ENCODE measurements around the gene FXYD6.
"Not testable (repeated sequence)": the region's sequence is repeated elsewhere in the genome, so short reads cannot be mapped to it uniquely, and the experiment has no call there.

The FXYD6 gene

GRCh38 chr11:117868088-117868487, 8.4 kb downstream of the FXYD6 start:
- Histone ChIP-seq H3K9me3 (ENCODE audit: control insufficient read depth, insufficient read depth, low read depth, low read length) (no peaks in the 10 kb centered on the region), H3K4me1 (ENCODE audit: control insufficient read depth, insufficient read depth, low read length) (peaks cover 31% of the 10 kb centered on the region), H3K9ac (ENCODE audit: low read length) (no peak overlapping the region), H3K36me3 (ENCODE audit: control insufficient read depth, insufficient read depth, low read length) (no peaks in the 10 kb centered on the region), H3K4me3 (ENCODE audit: low read depth, low read length) (no peak overlapping the region), H3K27me3 (ENCODE audit: control insufficient read depth, insufficient read depth, low read length) (peaks cover 55% of the 10 kb centered on the region), H3K27ac (ENCODE audit: low read depth, low read length) (no peak overlapping the region)

- Histone ChIP-seq H3K4me3 (ENCODE audit: low read depth, low read length) (no peak overlapping the region), H3K9ac (ENCODE audit: low read length) (no peak overlapping the region), H3K36me3 (ENCODE audit: control insufficient read depth, insufficient read depth, low read length) (no peaks in the 10 kb centered on the region), H3K27me3 (ENCODE audit: control insufficient read depth, insufficient read depth, low read length) (peaks cover 39% of the 10 kb centered on the region; the same call in 1 of the 2 replicates), H3K9me3 (ENCODE audit: control insufficient read depth, insufficient read depth, low read depth, low read length) (no peaks in the 10 kb centered on the region), H3K27ac (ENCODE audit: low read depth, low read length) (no peak overlapping the region), H3K4me1 (ENCODE audit: control insufficient read depth, insufficient read depth, low read length) (peaks cover 41% of the 10 kb centered on the region)
Measured at GRCh38 chr11:117866526-117866925, 9.9 kb downstream of the FXYD6 start.

DNA sequence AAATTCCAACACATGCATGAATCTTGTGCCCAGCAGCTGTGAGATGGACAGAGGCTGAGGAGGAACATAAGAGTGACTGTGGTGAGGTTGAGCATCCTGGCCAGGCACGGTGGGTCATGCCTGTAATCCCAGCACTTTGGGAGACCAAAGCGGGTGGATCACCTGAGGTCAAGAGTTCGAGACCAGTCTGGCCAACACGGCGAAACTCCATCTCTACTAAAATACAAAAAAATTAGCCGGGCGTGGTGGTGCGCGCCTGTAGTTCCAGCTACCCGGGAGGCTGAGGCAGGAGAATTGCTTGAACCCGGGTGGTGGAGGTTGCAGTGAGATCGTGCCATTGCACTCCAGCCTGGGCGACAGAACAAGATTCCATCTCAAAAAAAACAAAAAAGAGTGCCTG, 10.9 kb downstream of the FXYD6 start:
- H3K9ac ChIP-seq (ENCODE audit: low read length); H3K4me3 ChIP-seq (ENCODE audit: low read depth, low read length); H3K27ac ChIP-seq (ENCODE audit: low read depth, low read length); H3K9me3 ChIP-seq (ENCODE audit: control insufficient read depth, insufficient read depth, low read depth, low read length); H3K36me3 ChIP-seq (ENCODE audit: control insufficient read depth, insufficient read depth, low read length): not testable (repeated sequence)
- Histone ChIP-seq H3K27me3 (ENCODE audit: control insufficient read depth, insufficient read depth, low read length) (peaks cover 32% of the 10 kb centered on the region; the same call in 1 of the 2 replicates), H3K4me1 (ENCODE audit: control insufficient read depth, insufficient read depth, low read length) (peaks cover 45% of the 10 kb centered on the region)

- no peaks in the 10 kb centered on the region for H3K9me3 ChIP-seq (ENCODE audit: control insufficient read depth, insufficient read depth, low read depth, low read length)
- no peak overlapping the region for H3K27ac ChIP-seq (ENCODE audit: low read depth, low read length)
- no peaks in the 10 kb centered on the region for H3K36me3 ChIP-seq (ENCODE audit: control insufficient read depth, insufficient read depth, low read length)
- H3K4me3 ChIP-seq (ENCODE audit: low read depth, low read length): no peak overlapping the region
- H3K9ac ChIP-seq (ENCODE audit: low read length): no peak overlapping the region
- peaks cover 17% of the 10 kb centered on the region; the same call in 1 of the 2 replicates for H3K27me3 ChIP-seq (ENCODE audit: control insufficient read depth, insufficient read depth, low read length)
- peaks cover 24% of the 10 kb centered on the region for H3K4me1 ChIP-seq (ENCODE audit: control insufficient read depth, insufficient read depth, low read length)
Measured at GRCh38 chr11:117863383-117863782, 13.1 kb downstream of the FXYD6 start.

GRCh38 chr11:117862753-117863152, 13.7 kb downstream of the FXYD6 start:
- Histone ChIP-seq H3K36me3 (ENCODE audit: control insufficient read depth, insufficient read depth, low read length) (no peaks in the 10 kb centered on the region), H3K9me3 (ENCODE audit: control insufficient read depth, insufficient read depth, low read depth, low read length) (no peaks in the 10 kb centered on the region), H3K4me1 (ENCODE audit: control insufficient read depth, insufficient read depth, low read length) (peaks cover 17% of the 10 kb centered on the region), H3K27ac (ENCODE audit: low read depth, low read length) (no peak overlapping the region), H3K4me3 (ENCODE audit: low read depth, low read length) (no peak overlapping the region), H3K9ac (ENCODE audit: low read length) (no peak overlapping the region), H3K27me3 (ENCODE audit: control insufficient read depth, insufficient read depth, low read length) (peaks cover 10% of the 10 kb centered on the region; the same call in 1 of the 2 replicates)

DNA sequence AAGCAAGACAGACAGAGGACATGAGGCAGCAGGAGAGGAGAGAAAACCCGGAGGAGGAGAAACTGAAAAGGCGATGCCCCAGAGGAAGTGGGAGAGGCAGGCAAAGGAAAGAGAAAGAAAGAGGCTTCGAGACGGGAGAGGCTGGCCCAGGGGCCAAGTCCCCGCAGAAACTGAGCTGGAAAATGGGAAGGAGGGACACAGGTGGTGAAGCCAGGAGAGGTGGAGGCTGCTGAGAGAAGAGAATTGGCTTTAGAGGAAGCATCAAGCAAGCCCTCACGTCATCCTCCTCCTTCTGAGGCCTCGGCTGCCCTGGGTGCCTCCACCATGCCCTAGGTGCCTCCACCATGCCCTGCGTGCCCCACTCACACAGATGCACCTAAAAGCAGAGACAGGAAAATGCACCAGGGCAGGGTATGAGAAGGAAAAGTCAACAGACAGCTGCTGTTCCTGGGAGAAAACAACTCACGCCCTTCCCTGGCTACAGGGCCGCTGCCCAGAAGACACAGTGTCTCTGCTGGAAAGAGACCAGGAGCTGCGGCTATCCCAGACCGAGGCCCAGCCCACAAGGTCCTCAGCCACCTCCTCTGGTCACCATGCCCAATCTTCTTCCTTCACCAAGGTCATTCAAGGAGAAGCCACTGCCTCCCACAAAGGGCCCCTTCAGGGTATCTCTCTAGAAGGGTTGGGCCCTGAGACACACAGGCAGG, 14.3 kb downstream of the FXYD6 start:
- Histone ChIP-seq H3K27me3 (ENCODE audit: control insufficient read depth, insufficient read depth, low read length) (peaks cover 5% of the 10 kb centered on the region; the same call in 1 of the 2 replicates), H3K36me3 (ENCODE audit: control insufficient read depth, insufficient read depth, low read length) (no peaks in the 10 kb centered on the region), H3K27ac (ENCODE audit: low read depth, low read length) (no peak overlapping the region), H3K9ac (ENCODE audit: low read length) (no peak overlapping the region), H3K4me3 (ENCODE audit: low read depth, low read length) (no peak overlapping the region), H3K4me1 (ENCODE audit: control insufficient read depth, insufficient read depth, low read length) (peaks cover 16% of the 10 kb centered on the region), H3K9me3 (ENCODE audit: control insufficient read depth, insufficient read depth, low read depth, low read length) (no peaks in the 10 kb centered on the region)

DNA sequence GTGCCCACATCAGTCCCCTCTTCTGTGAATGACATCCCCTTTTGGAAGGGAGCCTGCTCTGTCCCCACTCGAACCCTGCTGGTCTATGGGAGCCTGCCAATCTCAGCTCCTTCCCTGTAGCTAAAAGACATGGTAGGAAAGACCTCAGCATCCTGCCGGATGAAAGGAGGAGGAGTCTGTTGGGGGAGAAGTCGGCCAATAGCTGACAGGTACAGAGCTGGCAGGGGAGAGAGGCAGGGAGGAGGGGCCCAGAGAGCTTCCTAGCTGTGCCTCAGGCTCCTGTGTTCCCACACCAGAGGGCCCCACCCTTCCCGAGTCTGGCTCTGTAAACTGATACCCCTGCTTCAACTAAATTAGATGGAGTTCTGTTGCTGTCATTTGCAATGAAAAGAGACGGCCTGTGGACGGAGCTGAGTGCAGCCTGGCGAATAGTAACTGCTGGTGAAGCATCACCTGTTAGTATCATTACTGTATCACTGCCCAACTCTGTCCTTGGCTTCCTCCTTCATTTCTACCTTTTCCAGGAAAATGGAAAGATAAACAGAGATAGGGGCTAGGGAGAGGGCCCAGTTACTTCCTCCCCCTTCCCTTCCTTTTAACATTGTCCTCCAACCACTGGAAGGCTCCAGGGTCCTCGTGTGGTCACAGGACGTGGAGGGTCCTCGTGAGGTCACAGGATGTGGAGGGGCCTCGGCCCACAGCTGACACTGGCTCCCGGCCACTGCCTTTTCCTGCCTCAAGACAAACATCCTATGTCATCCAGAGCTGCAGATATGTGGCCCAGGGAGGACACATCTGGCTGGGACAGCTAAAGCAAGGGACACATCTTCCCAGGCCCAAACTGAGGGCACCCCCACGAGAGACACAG, 15.1 kb downstream of the FXYD6 start:
- no peak overlapping the region for H3K9ac ChIP-seq (ENCODE audit: low read length)
- H3K9me3 ChIP-seq (ENCODE audit: control insufficient read depth, insufficient read depth, low read depth, low read length): no peaks in the 10 kb centered on the region
- H3K36me3 ChIP-seq (ENCODE audit: control insufficient read depth, insufficient read depth, low read length): no peaks in the 10 kb centered on the region
- H3K4me1 ChIP-seq (ENCODE audit: control insufficient read depth, insufficient read depth, low read length): peaks cover 16% of the 10 kb centered on the region
- no peaks in the 10 kb centered on the region; the same call in 1 of the 2 replicates for H3K27me3 ChIP-seq (ENCODE audit: control insufficient read depth, insufficient read depth, low read length)
- no peak overlapping the region for H3K27ac ChIP-seq (ENCODE audit: low read depth, low read length)
- no peak overlapping the region for H3K4me3 ChIP-seq (ENCODE audit: low read depth, low read length)

- Histone ChIP-seq H3K27me3 (ENCODE audit: control insufficient read depth, insufficient read depth, low read length) (no peaks in the 10 kb centered on the region), H3K27ac (ENCODE audit: low read depth, low read length) (no peak overlapping the region), H3K9me3 (ENCODE audit: control insufficient read depth, insufficient read depth, low read depth, low read length) (no peaks in the 10 kb centered on the region), H3K4me3 (ENCODE audit: low read depth, low read length) (no peak overlapping the region), H3K36me3 (ENCODE audit: control insufficient read depth, insufficient read depth, low read length) (no peaks in the 10 kb centered on the region), H3K9ac (ENCODE audit: low read length) (no peak overlapping the region), H3K4me1 (ENCODE audit: control insufficient read depth, insufficient read depth, low read length) (peaks cover 22% of the 10 kb centered on the region)
Measured at GRCh38 chr11:117860139-117860538, 16.3 kb downstream of the FXYD6 start.

GRCh38 chr11:117859488-117860112, 16.9 kb downstream of the FXYD6 start:
- H3K27ac ChIP-seq (ENCODE audit: low read depth, low read length): no peak overlapping the region
- no peaks in the 10 kb centered on the region for H3K27me3 ChIP-seq (ENCODE audit: control insufficient read depth, insufficient read depth, low read length)
- no peaks in the 10 kb centered on the region for H3K9me3 ChIP-seq (ENCODE audit: control insufficient read depth, insufficient read depth, low read depth, low read length)
- H3K9ac ChIP-seq (ENCODE audit: low read length): no peak overlapping the region
- H3K36me3 ChIP-seq (ENCODE audit: control insufficient read depth, insufficient read depth, low read length): no peaks in the 10 kb centered on the region
- H3K4me1 ChIP-seq (ENCODE audit: control insufficient read depth, insufficient read depth, low read length): peaks cover 22% of the 10 kb centered on the region
- no peak overlapping the region for H3K4me3 ChIP-seq (ENCODE audit: low read depth, low read length)

GRCh38 chr11:117859061-117859460, 17.4 kb downstream of the FXYD6 start:
- Histone ChIP-seq H3K4me1 (ENCODE audit: control insufficient read depth, insufficient read depth, low read length) (peaks cover 22% of the 10 kb centered on the region), H3K4me3 (ENCODE audit: low read depth, low read length) (no peak overlapping the region), H3K9ac (ENCODE audit: low read length) (no peak overlapping the region), H3K36me3 (ENCODE audit: control insufficient read depth, insufficient read depth, low read length) (no peaks in the 10 kb centered on the region), H3K27me3 (ENCODE audit: control insufficient read depth, insufficient read depth, low read length) (no peaks in the 10 kb centered on the region), H3K27ac (ENCODE audit: low read depth, low read length) (no peak overlapping the region), H3K9me3 (ENCODE audit: control insufficient read depth, insufficient read depth, low read depth, low read length) (no peaks in the 10 kb centered on the region)
